HepG2 (cell line): ENCODE data around the gene COPS7B. TPM values are rescaled to one million over a fixed set of nuclear protein-coding genes. Genes with fewer than 3 reads are reported as not detected.

Source experiments
- AGO1 ChIP-seq: fragments of 200-400 bp; formaldehyde crosslinking; IDR thresholded peaks from 2 replicates; pipeline ENCODE4 v1.6.1; 2017; ENCODE audit warnings: mild to moderate bottlenecking, low read depth, low read length, moderate library complexity; ENCODE audit not compliant: poor library complexity, severe bottlenecking
- CBX2 ChIP-seq, 2 experiments: fragments of 200-600 bp in 1 of 2; sonication (generic); formaldehyde crosslinking in 1 of 2; IDR thresholded peaks; 2 replicates each; pipeline versions ENCODE4 v1.7.0 to v1.8.1; 2018 to 2022; ENCODE audit warnings: low read depth in 2 of 2, low read length in 1 of 2, mild to moderate bottlenecking in 1 of 2, missing genetic modification reagents in 1 of 2
- GLI4 ChIP-seq: sonication (generic); formaldehyde crosslinking; IDR thresholded peaks from 2 replicates; pipeline ENCODE4 v1.5.1; 2020; ENCODE audit warnings: missing genetic modification reagents, mild to moderate bottlenecking, moderate library complexity, borderline replicate concordance
- IRF2 ChIP-seq: IDR thresholded peaks from 2 replicates; pipeline ENCODE4 v1.6.1; 2018; ENCODE audit warnings: missing genetic modification reagents, missing compliant biosample characterization
- KDM6A ChIP-seq: IDR thresholded peaks from 2 replicates; pipeline ENCODE4 v1.6.1; 2016; ENCODE audit warnings: low read depth
- MEIS1 ChIP-seq: sonication (generic); formaldehyde crosslinking; IDR thresholded peaks from 2 replicates; pipeline ENCODE4 v1.9.0; 2021; ENCODE audit warnings: mild to moderate bottlenecking, missing genetic modification reagents, moderate library complexity, borderline replicate concordance
- MIER3 ChIP-seq: IDR thresholded peaks from 2 replicates; pipeline ENCODE4 v1.6.1; 2016; ENCODE audit warnings: missing compliant biosample characterization, borderline replicate concordance
- MTERF4 ChIP-seq: sonication (generic); formaldehyde crosslinking; IDR thresholded peaks from 2 replicates; pipeline ENCODE4 v1.8.0; 2023; ENCODE audit warnings: mild to moderate bottlenecking, missing genetic modification reagents
- NFE2 ChIP-seq: sonication (generic); formaldehyde crosslinking; IDR thresholded peaks from 2 replicates; pipeline ENCODE4 v1.4.0; 2020; ENCODE audit warnings: missing genetic modification reagents
- SAP130 ChIP-seq: IDR thresholded peaks from 2 replicates; pipeline ENCODE4 v1.6.1; 2016; ENCODE audit warnings: low read depth
- XBP1 ChIP-seq: sonication (generic); formaldehyde crosslinking; IDR thresholded peaks from 2 replicates; pipeline ENCODE4 v1.5.0; 2020; ENCODE audit warnings: missing genetic modification reagents
- ZBED4 ChIP-seq: sonication (generic); formaldehyde crosslinking; IDR thresholded peaks from 2 replicates; pipeline ENCODE4 v1.4.0; 2020; ENCODE audit warnings: missing genetic modification reagents, borderline replicate concordance
- ZC3H13 ChIP-seq: sonication (generic); formaldehyde crosslinking; IDR thresholded peaks from 2 replicates; pipeline ENCODE4 v1.8.1; 2023; ENCODE audit warnings: mild to moderate bottlenecking, missing genetic modification reagents, moderate library complexity
- ZNF136 ChIP-seq: sonication (generic); formaldehyde crosslinking; IDR thresholded peaks from 2 replicates; pipeline ENCODE4 v1.8.1; 2022; ENCODE audit warnings: low read depth, mild to moderate bottlenecking, moderate library complexity, missing genetic modification reagents
- polyA plus RNA-seq, 8 experiments: library from polyadenylated mRNA; depleted of rRNA in 3 of 8; stranded (reverse) in 7 of 8; unstranded in 1 of 8; fragments of >200 nt; fragmentation: Illumina TruSeq in 4 of 8; extraction: Trizol in 4 of 8; gene quantifications; 2 replicates each; pipeline versions ENCODE4 v1.2.1 to v1.2.3, GENCODE V29; 2011 to 2016; ENCODE audit warnings: low read depth in 4 of 8, missing spikeins in 1 of 8, mixed read lengths in 1 of 8; ENCODE audit not compliant: insufficient read depth in 1 of 8
- total RNA-seq, 5 experiments: library from RNA; depleted of rRNA; stranded (reverse); fragments of >200 nt; fragmentation: Illumina TruSeq; extraction: Trizol; gene quantifications; 2 replicates each; pipeline ENCODE4 v1.2.3, GENCODE V29; 2016; ENCODE audit warnings: low read depth in 1 of 5
- TF ChIP-seq, protein P1 (sequence below): sonication (generic); formaldehyde crosslinking; IDR thresholded peaks from 2 replicates; pipeline ENCODE4 v1.4.0; 2020; ENCODE audit warnings: missing genetic modification reagents
- TF ChIP-seq, protein P2 (sequence below): sonication (generic); formaldehyde crosslinking; IDR thresholded peaks from 2 replicates; pipeline ENCODE4 v1.8.0; 2022; ENCODE audit warnings: mild to moderate bottlenecking, missing genetic modification reagents; ENCODE audit not compliant: insufficient replicate concordance

The COPS7B gene
- total and polyA plus RNA-seq, 2 of the 13 experiments (the other 11 are each of a cell fraction or from before 2014, with no cell fraction given) = 30.6 to 62.7 TPM

GRCh38 chr2:231786177-231786916 lies at the start of gene COPS7B (continued):
- TF ChIP-seq ZBED4 (CRISPR knock-in tag) (peak; percentile 90), ZC3H13 (CRISPR knock-in tag) (peak; percentile 91), CBX2 (IDR thresholded peaks at IDR 0.05; ENCODE audit: low read depth, low read length) (no peak; the same call in 1 of the 2 replicates), CBX2 (CRISPR knock-in tag; IDR thresholded peaks at IDR 0.05; ENCODE audit: low read depth) (no peak; the same call in 1 of the 2 replicates), GLI4 (CRISPR knock-in tag) (no peak; the same call in 1 of the 2 replicates), ZNF136 (CRISPR knock-in tag) (no peak), MTERF4 (peak; percentile 97; the same call in 1 of the 2 replicates), SAP130 (CRISPR knock-in tag) (peak; percentile 97), IRF2 (peak; percentile 98), MEIS1 (CRISPR knock-in tag) (peak; percentile 94), MIER3 (CRISPR knock-in tag) (peak; percentile 97), XBP1 (peak; percentile 20; the same call in 1 of the 2 replicates), NFE2 (CRISPR knock-in tag) (peak; percentile 56), KDM6A (CRISPR knock-in tag) (no peak), AGO1 (peak; percentile 88)
- TF ChIP-seq, protein P1, sequence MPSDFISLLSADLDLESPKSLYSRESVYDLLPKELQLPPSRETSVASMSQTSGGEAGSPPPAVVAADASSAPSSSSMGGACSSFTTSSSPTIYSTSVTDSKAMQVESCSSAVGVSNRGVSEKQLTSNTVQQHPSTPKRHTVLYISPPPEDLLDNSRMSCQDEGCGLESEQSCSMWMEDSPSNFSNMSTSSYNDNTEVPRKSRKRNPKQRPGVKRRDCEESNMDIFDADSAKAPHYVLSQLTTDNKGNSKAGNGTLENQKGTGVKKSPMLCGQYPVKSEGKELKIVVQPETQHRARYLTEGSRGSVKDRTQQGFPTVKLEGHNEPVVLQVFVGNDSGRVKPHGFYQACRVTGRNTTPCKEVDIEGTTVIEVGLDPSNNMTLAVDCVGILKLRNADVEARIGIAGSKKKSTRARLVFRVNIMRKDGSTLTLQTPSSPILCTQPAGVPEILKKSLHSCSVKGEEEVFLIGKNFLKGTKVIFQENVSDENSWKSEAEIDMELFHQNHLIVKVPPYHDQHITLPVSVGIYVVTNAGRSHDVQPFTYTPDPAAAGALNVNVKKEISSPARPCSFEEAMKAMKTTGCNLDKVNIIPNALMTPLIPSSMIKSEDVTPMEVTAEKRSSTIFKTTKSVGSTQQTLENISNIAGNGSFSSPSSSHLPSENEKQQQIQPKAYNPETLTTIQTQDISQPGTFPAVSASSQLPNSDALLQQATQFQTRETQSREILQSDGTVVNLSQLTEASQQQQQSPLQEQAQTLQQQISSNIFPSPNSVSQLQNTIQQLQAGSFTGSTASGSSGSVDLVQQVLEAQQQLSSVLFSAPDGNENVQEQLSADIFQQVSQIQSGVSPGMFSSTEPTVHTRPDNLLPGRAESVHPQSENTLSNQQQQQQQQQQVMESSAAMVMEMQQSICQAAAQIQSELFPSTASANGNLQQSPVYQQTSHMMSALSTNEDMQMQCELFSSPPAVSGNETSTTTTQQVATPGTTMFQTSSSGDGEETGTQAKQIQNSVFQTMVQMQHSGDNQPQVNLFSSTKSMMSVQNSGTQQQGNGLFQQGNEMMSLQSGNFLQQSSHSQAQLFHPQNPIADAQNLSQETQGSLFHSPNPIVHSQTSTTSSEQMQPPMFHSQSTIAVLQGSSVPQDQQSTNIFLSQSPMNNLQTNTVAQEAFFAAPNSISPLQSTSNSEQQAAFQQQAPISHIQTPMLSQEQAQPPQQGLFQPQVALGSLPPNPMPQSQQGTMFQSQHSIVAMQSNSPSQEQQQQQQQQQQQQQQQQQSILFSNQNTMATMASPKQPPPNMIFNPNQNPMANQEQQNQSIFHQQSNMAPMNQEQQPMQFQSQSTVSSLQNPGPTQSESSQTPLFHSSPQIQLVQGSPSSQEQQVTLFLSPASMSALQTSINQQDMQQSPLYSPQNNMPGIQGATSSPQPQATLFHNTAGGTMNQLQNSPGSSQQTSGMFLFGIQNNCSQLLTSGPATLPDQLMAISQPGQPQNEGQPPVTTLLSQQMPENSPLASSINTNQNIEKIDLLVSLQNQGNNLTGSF (CRISPR knock-in tag) = peak; percentile 72
- TF ChIP-seq, protein P2, sequence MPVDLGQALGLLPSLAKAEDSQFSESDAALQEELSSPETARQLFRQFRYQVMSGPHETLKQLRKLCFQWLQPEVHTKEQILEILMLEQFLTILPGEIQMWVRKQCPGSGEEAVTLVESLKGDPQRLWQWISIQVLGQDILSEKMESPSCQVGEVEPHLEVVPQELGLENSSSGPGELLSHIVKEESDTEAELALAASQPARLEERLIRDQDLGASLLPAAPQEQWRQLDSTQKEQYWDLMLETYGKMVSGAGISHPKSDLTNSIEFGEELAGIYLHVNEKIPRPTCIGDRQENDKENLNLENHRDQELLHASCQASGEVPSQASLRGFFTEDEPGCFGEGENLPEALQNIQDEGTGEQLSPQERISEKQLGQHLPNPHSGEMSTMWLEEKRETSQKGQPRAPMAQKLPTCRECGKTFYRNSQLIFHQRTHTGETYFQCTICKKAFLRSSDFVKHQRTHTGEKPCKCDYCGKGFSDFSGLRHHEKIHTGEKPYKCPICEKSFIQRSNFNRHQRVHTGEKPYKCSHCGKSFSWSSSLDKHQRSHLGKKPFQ = peak; percentile 71
